Neural cell (in vitro differentiated cells): ENCODE results near the gene ATP7B.

Source experiments
- EP300 ChIP-seq: fragments of 450-650 bp; conservative IDR thresholded peaks from 2 replicates; pipeline ENCODE4 v1.6.1; 2014; ENCODE audit warnings: antibody characterized with exemption, mild to moderate bottlenecking, moderate library complexity; ENCODE audit not compliant: poor library complexity, severe bottlenecking
- EZH2 ChIP-seq: fragments of 200-600, 300-800 bp; shearing (Covaris generic), sonication (generic); IDR thresholded peaks from 2 replicates; pipeline ENCODE4 v1.6.1; 2014; ENCODE audit warnings: antibody characterized with exemption, low read length, borderline replicate concordance, mild to moderate bottlenecking; ENCODE audit not compliant: insufficient read depth, poor library complexity, severe bottlenecking
- MXI1 ChIP-seq: fragments of 450-650 bp; conservative IDR thresholded peaks from 2 replicates; pipeline ENCODE4 v1.6.1; 2014; ENCODE audit warnings: antibody characterized with exemption, mild to moderate bottlenecking; ENCODE audit not compliant: poor library complexity, severe bottlenecking
- POLR2AphosphoS5 ChIP-seq: IDR thresholded peaks from 2 replicates; pipeline ENCODE4 v1.6.1; 2012
- SMC3 ChIP-seq: fragments of 450-650 bp; conservative IDR thresholded peaks from 2 replicates; pipeline ENCODE4 v1.6.1; 2014; ENCODE audit warnings: antibody characterized with exemption, mild to moderate bottlenecking, moderate library complexity; ENCODE audit not compliant: poor library complexity
- TAF1 ChIP-seq: IDR thresholded peaks from 2 replicates; pipeline ENCODE4 v1.6.1; 2012; ENCODE audit warnings: low read depth
- TF ChIP-seq, protein P1 (sequence below): fragments of 450-650 bp; IDR thresholded peaks from 2 replicates; pipeline ENCODE4 v1.5.1; 2014; ENCODE audit warnings: antibody characterized with exemption, mild to moderate bottlenecking, moderate library complexity; ENCODE audit not compliant: poor library complexity, severe bottlenecking
- TF ChIP-seq, protein P2 (sequence below): IDR thresholded peaks from 2 replicates; pipeline ENCODE4 v1.6.1; 2012; ENCODE audit warnings: borderline replicate concordance

GRCh38 chr13:51998723-51999509, 12.3 kb downstream of the ATP7B start:
- TF ChIP-seq, protein P1, sequence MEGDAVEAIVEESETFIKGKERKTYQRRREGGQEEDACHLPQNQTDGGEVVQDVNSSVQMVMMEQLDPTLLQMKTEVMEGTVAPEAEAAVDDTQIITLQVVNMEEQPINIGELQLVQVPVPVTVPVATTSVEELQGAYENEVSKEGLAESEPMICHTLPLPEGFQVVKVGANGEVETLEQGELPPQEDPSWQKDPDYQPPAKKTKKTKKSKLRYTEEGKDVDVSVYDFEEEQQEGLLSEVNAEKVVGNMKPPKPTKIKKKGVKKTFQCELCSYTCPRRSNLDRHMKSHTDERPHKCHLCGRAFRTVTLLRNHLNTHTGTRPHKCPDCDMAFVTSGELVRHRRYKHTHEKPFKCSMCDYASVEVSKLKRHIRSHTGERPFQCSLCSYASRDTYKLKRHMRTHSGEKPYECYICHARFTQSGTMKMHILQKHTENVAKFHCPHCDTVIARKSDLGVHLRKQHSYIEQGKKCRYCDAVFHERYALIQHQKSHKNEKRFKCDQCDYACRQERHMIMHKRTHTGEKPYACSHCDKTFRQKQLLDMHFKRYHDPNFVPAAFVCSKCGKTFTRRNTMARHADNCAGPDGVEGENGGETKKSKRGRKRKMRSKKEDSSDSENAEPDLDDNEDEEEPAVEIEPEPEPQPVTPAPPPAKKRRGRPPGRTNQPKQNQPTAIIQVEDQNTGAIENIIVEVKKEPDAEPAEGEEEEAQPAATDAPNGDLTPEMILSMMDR: no peak
- TF ChIP-seq, protein P2, sequence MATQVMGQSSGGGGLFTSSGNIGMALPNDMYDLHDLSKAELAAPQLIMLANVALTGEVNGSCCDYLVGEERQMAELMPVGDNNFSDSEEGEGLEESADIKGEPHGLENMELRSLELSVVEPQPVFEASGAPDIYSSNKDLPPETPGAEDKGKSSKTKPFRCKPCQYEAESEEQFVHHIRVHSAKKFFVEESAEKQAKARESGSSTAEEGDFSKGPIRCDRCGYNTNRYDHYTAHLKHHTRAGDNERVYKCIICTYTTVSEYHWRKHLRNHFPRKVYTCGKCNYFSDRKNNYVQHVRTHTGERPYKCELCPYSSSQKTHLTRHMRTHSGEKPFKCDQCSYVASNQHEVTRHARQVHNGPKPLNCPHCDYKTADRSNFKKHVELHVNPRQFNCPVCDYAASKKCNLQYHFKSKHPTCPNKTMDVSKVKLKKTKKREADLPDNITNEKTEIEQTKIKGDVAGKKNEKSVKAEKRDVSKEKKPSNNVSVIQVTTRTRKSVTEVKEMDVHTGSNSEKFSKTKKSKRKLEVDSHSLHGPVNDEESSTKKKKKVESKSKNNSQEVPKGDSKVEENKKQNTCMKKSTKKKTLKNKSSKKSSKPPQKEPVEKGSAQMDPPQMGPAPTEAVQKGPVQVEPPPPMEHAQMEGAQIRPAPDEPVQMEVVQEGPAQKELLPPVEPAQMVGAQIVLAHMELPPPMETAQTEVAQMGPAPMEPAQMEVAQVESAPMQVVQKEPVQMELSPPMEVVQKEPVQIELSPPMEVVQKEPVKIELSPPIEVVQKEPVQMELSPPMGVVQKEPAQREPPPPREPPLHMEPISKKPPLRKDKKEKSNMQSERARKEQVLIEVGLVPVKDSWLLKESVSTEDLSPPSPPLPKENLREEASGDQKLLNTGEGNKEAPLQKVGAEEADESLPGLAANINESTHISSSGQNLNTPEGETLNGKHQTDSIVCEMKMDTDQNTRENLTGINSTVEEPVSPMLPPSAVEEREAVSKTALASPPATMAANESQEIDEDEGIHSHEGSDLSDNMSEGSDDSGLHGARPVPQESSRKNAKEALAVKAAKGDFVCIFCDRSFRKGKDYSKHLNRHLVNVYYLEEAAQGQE: no peak
- no peak for TF ChIP-seq POLR2AphosphoS5
- no peak for TF ChIP-seq EZH2
- no peak for TF ChIP-seq MXI1
- TF ChIP-seq EP300: no peak
- no peak for TF ChIP-seq SMC3
- TF ChIP-seq TAF1: no peak
